PC-3 (cell line): ENCODE results near the gene ZMIZ1. TPM values are rescaled to one million over a fixed set of nuclear protein-coding genes. Genes with fewer than 3 reads are reported as not detected.

Source experiments
- ATAC-seq: fragments of 200-7000 bp; cut with Tn5 transposase; 2 replicates; pipeline ENCODE4 v1.9.1; 2020; ENCODE audit warnings: mild to moderate bottlenecking, moderate library complexity
- BruUV-seq: library from RNA; stranded (reverse); fragments of 400-500 nt; replicated peaks from 2 replicates; lab custom pipeline; 2021; lab: Mats Ljungman, UMichigan
- CTCF ChIA-PET: fragments of 300-600 bp; sonication (Branson Sonifier 250); formaldehyde crosslinking; loops from one replicate; lab custom pipeline; 2022; ENCODE audit warnings: antibody characterized with exemption; lab: Charles Lee
- POLR2A ChIA-PET: fragments of 300-600 bp; sonication (Branson Sonifier 250); formaldehyde crosslinking; loops from one replicate; lab custom pipeline; 2022; ENCODE audit warnings: antibody characterized with exemption; ENCODE audit not compliant: unreplicated experiment; lab: Charles Lee
- DNase-seq: peaks from one replicate; pipeline ENCODE4 v3.0.0-alpha.2; 2015
- H2AFZ ChIP-seq: fragments of 300-600 bp; sonication (generic); 2 replicates; pipeline ENCODE4 v1.6.0; 2016; ENCODE audit warnings: antibody characterized with exemption, low read length
- H3F3A ChIP-seq: fragments of 300-600 bp; sonication (generic); one replicate; pipeline ENCODE4 v1.6.0; 2017; ENCODE audit warnings: antibody characterized with exemption, low read length, control low read depth, mild to moderate bottlenecking; ENCODE audit not compliant: unreplicated experiment
- H3K27ac ChIP-seq: fragments of 300-600 bp; sonication (generic); 2 replicates; pipeline ENCODE4 v1.5.1; 2016; ENCODE audit warnings: mild to moderate bottlenecking, low read length
- H3K27me3 ChIP-seq: fragments of 300-600 bp; sonication (generic); 2 replicates; pipeline ENCODE4 v1.6.1; 2016; ENCODE audit warnings: low read length, mixed read lengths
- H3K36me3 ChIP-seq: fragments of 300-600 bp; sonication (generic); 2 replicates; pipeline ENCODE4 v1.6.1; 2016; ENCODE audit warnings: low read depth, mixed run types, low read length, mixed read lengths
- H3K4me1 ChIP-seq: fragments of 300-600 bp; sonication (generic); 2 replicates; pipeline ENCODE4 v1.5.1; 2016; ENCODE audit warnings: low read length; ENCODE audit not compliant: insufficient read depth
- H3K4me2 ChIP-seq: fragments of 300-600 bp; sonication (generic); 2 replicates; pipeline ENCODE4 v1.6.0; 2016; ENCODE audit warnings: low read length
- H3K4me3 ChIP-seq: fragments of 300-600 bp; sonication (generic); 2 replicates; pipeline ENCODE4 v1.5.1; 2016; ENCODE audit warnings: mild to moderate bottlenecking, low read length, mixed read lengths
- H3K79me2 ChIP-seq: fragments of 300-600 bp; sonication (generic); 2 replicates; pipeline ENCODE4 v1.6.1; 2017; ENCODE audit warnings: low read length, mixed read lengths
- H3K9ac ChIP-seq: fragments of 300-600 bp; sonication (generic); 2 replicates; pipeline ENCODE4 v1.6.0; 2016; ENCODE audit warnings: mild to moderate bottlenecking, low read length
- H3K9me2 ChIP-seq: fragments of 300-600 bp; sonication (generic); replicated peaks from 2 replicates; pipeline ENCODE4 v1.6.1; 2016; ENCODE audit warnings: mixed run types, low read length, mixed read lengths
- H3K9me3 ChIP-seq: fragments of 300-600 bp; sonication (generic); 2 replicates; pipeline ENCODE4 v1.6.1; 2016; ENCODE audit warnings: low read length, mixed read lengths
- H4K20me1 ChIP-seq: fragments of 300-600 bp; sonication (generic); 2 replicates; pipeline ENCODE4 v1.6.1; 2016; ENCODE audit warnings: low read length, mixed read lengths
- CTCF ChIP-seq: fragments of 300-600 bp; sonication (generic); conservative IDR thresholded peaks from 2 replicates; pipeline ENCODE4 v1.5.1; 2017; ENCODE audit warnings: antibody characterized with exemption, low read depth, mild to moderate bottlenecking, low read length
- EZH2 ChIP-seq: fragments of 300-600 bp; sonication (generic); IDR thresholded peaks from one replicate; pipeline ENCODE4 v1.6.1; 2017; ENCODE audit warnings: antibody characterized with exemption, mild to moderate bottlenecking, low read length; ENCODE audit not compliant: unreplicated experiment
- EZH2phosphoT487 ChIP-seq: fragments of 300-600 bp; sonication (generic); IDR thresholded peaks from 2 replicates; pipeline ENCODE4 v1.6.1; 2018; ENCODE audit warnings: mild to moderate bottlenecking, antibody characterized with exemption, low read length, borderline replicate concordance
- intact Hi-C: fragments of 100-400 bp; cut with micrococcal nuclease; formaldehyde crosslinking; loops from 2 replicates; pipeline ENCODE4 v1.9.0; 2023
- total RNA-seq: library from RNA; depleted of rRNA; stranded (reverse); fragments of >200 nt; gene quantifications from 2 replicates; pipeline ENCODE4 v1.2.3, GENCODE V29; 2014

Gene ZMIZ1
- total RNA-seq, 1 experiment from 2014 or later, result 55.4 TPM

GRCh38 chr10:79061441-79062315 is 7.1 kb upstream of the ZMIZ1 start:
- H3K36me3 ChIP-seq, result no peaks in the 10 kb centered on the region
- H2AFZ ChIP-seq, result no peak overlapping the region
- intact Hi-C loops, result loop anchor here (10.0 kb wide), 3 partner anchors 383 to 537 kb away; partner anchors contain the start of gene ZCCHC24
- BruUV-seq, result no TSS peak
- H3K9me3 ChIP-seq, result no peaks in the 10 kb centered on the region
- DNase-seq, result no peak
- ChIA-PET POLR2A (no interaction called here), CTCF (interaction anchor here (0.6 to 1.3 kb wide), 2 partner anchors 88 to 531 kb away, joined by 4 read pairs; no protein-coding TSS in a partner anchor)
- H3F3A ChIP-seq, result no peaks in the 10 kb centered on the region
- no peaks in the 10 kb centered on the region for H3K9me2 ChIP-seq
- H3K79me2 ChIP-seq, result no peaks in the 10 kb centered on the region
- peaks cover 6% of the 10 kb centered on the region for H3K4me1 ChIP-seq
- no peak overlapping the region for H3K4me2 ChIP-seq
- H3K27ac ChIP-seq, result no peak overlapping the region
- H4K20me1 ChIP-seq, result no peaks in the 10 kb centered on the region
- no peak overlapping the region for H3K4me3 ChIP-seq
- no peaks in the 10 kb centered on the region for H3K27me3 ChIP-seq
- TF ChIP-seq EZH2 (no peak), CTCF (no peak), EZH2phosphoT487 (no peak)
- no peak overlapping the region for H3K9ac ChIP-seq
- ATAC-seq, result no peak

GRCh38 chr10:79063071-79063491 is 5.7 kb upstream of the ZMIZ1 start:
- Histone ChIP-seq H3K4me2 (no peak overlapping the region), H3K27me3 (no peaks in the 10 kb centered on the region), H2AFZ (no peak overlapping the region), H4K20me1 (no peaks in the 10 kb centered on the region), H3K4me1 (peaks cover 8% of the 10 kb centered on the region), H3K9ac (no peak overlapping the region), H3K79me2 (no peaks in the 10 kb centered on the region), H3K27ac (no peak overlapping the region), H3F3A (no peaks in the 10 kb centered on the region), H3K9me2 (no peaks in the 10 kb centered on the region), H3K36me3 (no peaks in the 10 kb centered on the region), H3K4me3 (no peak overlapping the region), H3K9me3 (no peaks in the 10 kb centered on the region)
- intact Hi-C loops, result loop anchor here (10.0 kb wide), 3 partner anchors 382 to 538 kb away; partner anchors contain the start of gene ZCCHC24
- ATAC-seq, result no peak
- BruUV-seq, result no TSS peak
- DNase-seq, result no peak
- CTCF ChIA-PET, result interaction anchor here (0.5 kb wide), 1 partner anchor 759 kb away, joined by 3 read pairs; no protein-coding TSS in a partner anchor
- no peak for TF ChIP-seq CTCF
- no peak for TF ChIP-seq EZH2
- no peak for TF ChIP-seq EZH2phosphoT487
- POLR2A ChIA-PET, result no interaction called here
